HepG2 (cell line): ENCODE data around the gene LIPE. TPM values are rescaled to one million over a fixed set of nuclear protein-coding genes. Genes with fewer than 3 reads are reported as not detected.

Experiments used
- ATAC-seq: fragments of 200-7000 bp; cut with Tn5 transposase; 3 replicates; pipeline ENCODE4 v1.9.1; 2020; ENCODE audit warnings: mild to moderate bottlenecking, moderate library complexity
- BruUV-seq: library from RNA; stranded (reverse); fragments of 400-500 nt; replicated peaks from 2 replicates; lab custom pipeline; 2021; lab: Mats Ljungman, UMichigan
- CTCF ChIA-PET: fragments of 300-600 bp; formaldehyde crosslinking; extraction: SDS; loops from one replicate; lab custom pipeline; 2021; ENCODE audit warnings: low total read pairs, inconsistent platforms, low intra/inter-chr PET ratio; lab: Yijun Ruan, JAX
- POLR2A ChIA-PET: fragments of 350-600 bp; sonication (Branson Sonifier 250); formaldehyde crosslinking; loops from one replicate; lab custom pipeline; 2020; ENCODE audit warnings: antibody characterized with exemption, inconsistent platforms; lab: Yijun Ruan, JAX
- DNase-seq: peaks from one replicate; pipeline ENCODE4 v3.0.0-alpha.2; 2015; ENCODE audit warnings: low spot score
- FAIRE-seq: peaks from 3 replicates; lab custom pipeline; 2011; peaks lifted over from hg19 to GRCh38; lab: Jason Lieb, UNC
- H2AFZ ChIP-seq: one replicate; pipeline ENCODE4 v1.6.1; 2011; ENCODE audit warnings: low read length, inconsistent platforms
- H3K27ac ChIP-seq: fragments of 300-600 bp; 3 replicates; pipeline ENCODE4 v1.8.0; 2011; ENCODE audit warnings: mixed run types, mild to moderate bottlenecking, mixed read lengths, low read length, inconsistent platforms; ENCODE audit not compliant: insufficient read depth; ENCODE audit errors: extremely low read length
- H3K27me3 ChIP-seq, 2 experiments: fragments of 200-600 bp in 1 of 2; 2 replicates in 1 of 2; 3 replicates in 1 of 2; pipeline versions ENCODE4 v1.6.0 to v1.8.0; 2011; ENCODE audit warnings: low read length in 2 of 2, mild to moderate bottlenecking in 2 of 2, moderate library complexity in 2 of 2, inconsistent platforms in 1 of 2; ENCODE audit not compliant: insufficient read depth in 2 of 2, control insufficient read depth in 1 of 2
- H3K36me3 ChIP-seq, 2 experiments: fragments of 200-600 bp in 1 of 2; replicated peaks in 1 of 2; 2 replicates in 1 of 2; 3 replicates in 1 of 2; pipeline versions ENCODE4 v1.5.1 to v1.8.0; 2011; ENCODE audit warnings: low read length in 2 of 2, inconsistent platforms in 1 of 2; ENCODE audit not compliant: insufficient read depth in 2 of 2, control insufficient read depth in 1 of 2
- H3K4me1 ChIP-seq: 2 replicates; pipeline ENCODE4 v1.5.1; 2012; ENCODE audit warnings: low read length, inconsistent platforms; ENCODE audit not compliant: insufficient read depth
- H3K4me2 ChIP-seq: 2 replicates; pipeline ENCODE4 v1.6.0; 2011; ENCODE audit warnings: low read depth, low read length, inconsistent platforms
- H3K4me3 ChIP-seq, 3 experiments: fragments of 200-600 bp in 1 of 3; sonication (generic), shearing (Covaris generic) in 1 of 3; replicated peaks in 1 of 3; 2 replicates each; pipeline ENCODE4 v1.5.1; 2011 to 2016; ENCODE audit warnings: low read length in 3 of 3, inconsistent platforms in 2 of 3, low read depth in 2 of 3, mild to moderate bottlenecking in 2 of 3, control low read depth in 1 of 3, mixed read lengths in 1 of 3; ENCODE audit not compliant: insufficient read depth in 1 of 3
- H3K79me2 ChIP-seq: one replicate; pipeline ENCODE4 v1.6.1; 2011; ENCODE audit warnings: low read length, inconsistent platforms; ENCODE audit not compliant: insufficient read depth
- H3K9ac ChIP-seq: 2 replicates; pipeline ENCODE4 v1.6.0; 2011; ENCODE audit warnings: mild to moderate bottlenecking, low read depth, low read length, inconsistent platforms; ENCODE audit not compliant: insufficient read depth
- H3K9me3 ChIP-seq: 2 replicates; pipeline ENCODE4 v1.5.1; 2012; ENCODE audit warnings: mild to moderate bottlenecking, low read length
- H4K20me1 ChIP-seq: 2 replicates; pipeline ENCODE4 v1.6.0; 2011; ENCODE audit warnings: inconsistent platforms, mild to moderate bottlenecking, low read length, moderate library complexity; ENCODE audit not compliant: insufficient read depth
- KDM5A ChIP-seq: fragments of 200-600 bp; sonication (generic); IDR thresholded peaks from 2 replicates; pipeline ENCODE4 v1.7.0; 2018; ENCODE audit warnings: antibody characterized with exemption, mild to moderate bottlenecking, low read length, borderline replicate concordance
- NFRKB ChIP-seq: fragments of 450-650 bp; IDR thresholded peaks from 2 replicates; pipeline ENCODE4 v1.6.1; 2017
- SCMH1 ChIP-seq: sonication (generic); formaldehyde crosslinking; IDR thresholded peaks from 2 replicates; pipeline ENCODE4 v1.9.0; 2021; ENCODE audit warnings: missing genetic modification reagents, mild to moderate bottlenecking, borderline replicate concordance
- SP4 ChIP-seq: sonication (generic); formaldehyde crosslinking; IDR thresholded peaks from 2 replicates; pipeline ENCODE4 v1.8.1; 2023; ENCODE audit warnings: mild to moderate bottlenecking, missing genetic modification reagents
- SUZ12 ChIP-seq: fragments of 150-350 bp; IDR thresholded peaks from 2 replicates; pipeline ENCODE4 v1.6.1; 2014; ENCODE audit warnings: low read depth, low read length
- TBL1XR1 ChIP-seq: fragments of 150-350 bp; IDR thresholded peaks from 2 replicates; pipeline ENCODE4 v1.6.1; 2014; ENCODE audit warnings: borderline replicate concordance, low read length; ENCODE audit not compliant: partially characterized antibody
- ZNF232 ChIP-seq: sonication (generic); formaldehyde crosslinking; IDR thresholded peaks from 2 replicates; pipeline ENCODE4 v1.4.0; 2020; ENCODE audit warnings: missing genetic modification reagents, borderline replicate concordance
- ZSCAN20 ChIP-seq: sonication (generic); formaldehyde crosslinking; IDR thresholded peaks from 2 replicates; pipeline ENCODE4 v1.4.0; 2020; ENCODE audit warnings: missing genetic modification reagents, mild to moderate bottlenecking, borderline replicate concordance
- WGBS: methylation state at CpG from one replicate; pipeline ENCODE4 v1.1.6; 2017; ENCODE audit warnings: low lambda C conversion rate; 5-methylcytosine and 5-hydroxymethylcytosine counted together
- in situ Hi-C: cut with HindIII; loops from 2 replicates; pipeline ENCODE4 v1.10.0; 2017; ENCODE audit warnings: low pct_unique_long_range_greater_than_20kb; ENCODE audit not compliant: extremely low pct_ligation_motif_present
- intact Hi-C: fragments of 100-400 bp; cut with micrococcal nuclease; formaldehyde crosslinking; loops from one replicate; pipeline ENCODE4 v1.10.0; 2022; ENCODE audit not compliant: unreplicated experiment
- polyA plus RNA-seq, 8 experiments: library from polyadenylated mRNA; depleted of rRNA in 3 of 8; stranded (reverse) in 7 of 8; unstranded in 1 of 8; fragments of >200 nt; fragmentation: Illumina TruSeq in 4 of 8; extraction: Trizol in 4 of 8; gene quantifications; 2 replicates each; pipeline versions ENCODE4 v1.2.1 to v1.2.3, GENCODE V29; 2011 to 2016; ENCODE audit warnings: low read depth in 4 of 8, missing spikeins in 1 of 8, mixed read lengths in 1 of 8; ENCODE audit not compliant: insufficient read depth in 1 of 8
- total RNA-seq, 5 experiments: library from RNA; depleted of rRNA; stranded (reverse); fragments of >200 nt; fragmentation: Illumina TruSeq; extraction: Trizol; gene quantifications; 2 replicates each; pipeline ENCODE4 v1.2.3, GENCODE V29; 2016; ENCODE audit warnings: low read depth in 1 of 5
- TF ChIP-seq, protein P1 (sequence below): sonication (generic); formaldehyde crosslinking; IDR thresholded peaks from 2 replicates; pipeline ENCODE4 v1.4.0; 2020; ENCODE audit warnings: missing genetic modification reagents, borderline replicate concordance
- TF ChIP-seq, protein P2 (sequence below): IDR thresholded peaks from 2 replicates; pipeline ENCODE4 v1.6.1; 2018; ENCODE audit warnings: missing genetic modification reagents

Gene LIPE
- total and polyA plus RNA-seq, 2 of the 13 experiments (the other 11 are each of a cell fraction or from before 2014, with no cell fraction given) = not detected

- intact Hi-C loops = no loop called here
- no peaks in the 10 kb centered on the region for H3K36me3 ChIP-seq
- no TSS peak for BruUV-seq
- ATAC-seq = no peak
- in situ Hi-C loops = loop anchor here (5.0 kb wide), 1 partner anchor 75 kb away; the partner anchor contains the start of gene CEACAM1
- FAIRE-seq = no peak
- no peak overlapping the region for H3K4me3 ChIP-seq
- no peak overlapping the region for H2AFZ ChIP-seq
- H4K20me1 ChIP-seq = no peaks in the 10 kb centered on the region
- no peaks in the 10 kb centered on the region for H3K27me3 ChIP-seq
- no peaks in the 10 kb centered on the region for H3K79me2 ChIP-seq
- H3K9me3 ChIP-seq = no peaks in the 10 kb centered on the region
- H3K27ac ChIP-seq = no peak overlapping the region
- no peak overlapping the region for H3K4me2 ChIP-seq
- WGBS = 97% methylated on average over 4 of the region's 4 CpGs
- TF ChIP-seq NFRKB (no peak), TBL1XR1 (no peak), ZSCAN20 (CRISPR knock-in tag) (no peak), SUZ12 (no peak), KDM5A (no peak), ZNF232 (CRISPR knock-in tag) (no peak), SP4 (CRISPR knock-in tag) (no peak), SCMH1 (no peak)
- TF ChIP-seq, protein P1, sequence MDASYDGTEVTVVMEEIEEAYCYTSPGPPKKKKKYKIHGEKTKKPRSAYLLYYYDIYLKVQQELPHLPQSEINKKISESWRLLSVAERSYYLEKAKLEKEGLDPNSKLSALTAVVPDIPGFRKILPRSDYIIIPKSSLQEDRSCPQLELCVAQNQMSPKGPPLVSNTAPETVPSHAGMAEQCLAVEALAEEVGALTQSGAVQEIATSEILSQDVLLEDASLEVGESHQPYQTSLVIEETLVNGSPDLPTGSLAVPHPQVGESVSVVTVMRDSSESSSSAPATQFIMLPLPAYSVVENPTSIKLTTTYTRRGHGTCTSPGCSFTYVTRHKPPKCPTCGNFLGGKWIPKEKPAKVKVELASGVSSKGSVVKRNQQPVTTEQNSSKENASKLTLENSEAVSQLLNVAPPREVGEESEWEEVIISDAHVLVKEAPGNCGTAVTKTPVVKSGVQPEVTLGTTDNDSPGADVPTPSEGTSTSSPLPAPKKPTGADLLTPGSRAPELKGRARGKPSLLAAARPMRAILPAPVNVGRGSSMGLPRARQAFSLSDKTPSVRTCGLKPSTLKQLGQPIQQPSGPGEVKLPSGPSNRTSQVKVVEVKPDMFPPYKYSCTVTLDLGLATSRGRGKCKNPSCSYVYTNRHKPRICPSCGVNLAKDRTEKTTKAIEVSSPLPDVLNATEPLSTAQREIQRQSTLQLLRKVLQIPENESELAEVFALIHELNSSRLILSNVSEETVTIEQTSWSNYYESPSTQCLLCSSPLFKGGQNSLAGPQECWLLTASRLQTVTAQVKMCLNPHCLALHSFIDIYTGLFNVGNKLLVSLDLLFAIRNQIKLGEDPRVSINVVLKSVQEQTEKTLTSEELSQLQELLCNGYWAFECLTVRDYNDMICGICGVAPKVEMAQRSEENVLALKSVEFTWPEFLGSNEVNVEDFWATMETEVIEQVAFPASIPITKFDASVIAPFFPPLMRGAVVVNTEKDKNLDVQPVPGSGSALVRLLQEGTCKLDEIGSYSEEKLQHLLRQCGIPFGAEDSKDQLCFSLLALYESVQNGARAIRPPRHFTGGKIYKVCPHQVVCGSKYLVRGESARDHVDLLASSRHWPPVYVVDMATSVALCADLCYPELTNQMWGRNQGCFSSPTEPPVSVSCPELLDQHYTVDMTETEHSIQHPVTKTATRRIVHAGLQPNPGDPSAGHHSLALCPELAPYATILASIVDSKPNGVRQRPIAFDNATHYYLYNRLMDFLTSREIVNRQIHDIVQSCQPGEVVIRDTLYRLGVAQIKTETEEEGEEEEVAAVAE (CRISPR knock-in tag) = no peak
- TF ChIP-seq, protein P2, sequence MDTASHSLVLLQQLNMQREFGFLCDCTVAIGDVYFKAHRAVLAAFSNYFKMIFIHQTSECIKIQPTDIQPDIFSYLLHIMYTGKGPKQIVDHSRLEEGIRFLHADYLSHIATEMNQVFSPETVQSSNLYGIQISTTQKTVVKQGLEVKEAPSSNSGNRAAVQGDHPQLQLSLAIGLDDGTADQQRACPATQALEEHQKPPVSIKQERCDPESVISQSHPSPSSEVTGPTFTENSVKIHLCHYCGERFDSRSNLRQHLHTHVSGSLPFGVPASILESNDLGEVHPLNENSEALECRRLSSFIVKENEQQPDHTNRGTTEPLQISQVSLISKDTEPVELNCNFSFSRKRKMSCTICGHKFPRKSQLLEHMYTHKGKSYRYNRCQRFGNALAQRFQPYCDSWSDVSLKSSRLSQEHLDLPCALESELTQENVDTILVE = no peak
- DNase-seq = no peak
- CTCF ChIA-PET = no interaction called here
- H3K9ac ChIP-seq = no peak overlapping the region
- POLR2A ChIA-PET = interaction anchor here (1.3 to 4.3 kb wide), 2 partner anchors 45 to 76 kb away, joined by 3 to 69 read pairs; partner anchors contain the start of gene CEACAM1
- H3K4me1 ChIP-seq = peaks cover 75% of the 10 kb centered on the region
These were observed 25.4 kb upstream of the LIPE start for GRCh38 chr19:42452590-42452989.
